Measurements from ENCODE around the gene COL4A1. TPM values are rescaled to one million over a fixed set of nuclear protein-coding genes. Genes with fewer than 3 reads are reported as not detected.

The COL4A1 gene
- polyA plus RNA-seq, 1 of the 3 experiments (the other 2 are of a cell fraction) = 30.3 TPM

- TF ChIP-seq REST (IDR thresholded peaks at IDR 0.05; ENCODE audit: low read depth, low read length) (no peak), YY1 (IDR thresholded peaks at IDR 0.05; ENCODE audit: low read depth) (no peak), TAF1 (IDR thresholded peaks at IDR 0.05; ENCODE audit: borderline replicate concordance, low read depth, low read length) (no peak)
Measured at GRCh38 chr13:110261166-110262081, 45.5 kb downstream of the COL4A1 start (continued).

- ChIA-PET CTCF (interaction anchor here (0.8 to 1.8 kb wide), 4 partner anchors 11 to 151 kb away, joined by 3 to 6 read pairs (median 3); no protein-coding TSS in a partner anchor), POLR2A (no interaction called here)
- Histone ChIP-seq H3K27me3 (ENCODE audit: insufficient read depth) (no peaks in the 10 kb centered on the region), H3K4me3 (ENCODE audit: low read depth in 2 of 2, low read length in 1 of 2) (no peak overlapping the region), H3K4me1 (ENCODE audit: control insufficient read depth in 1 of 2, insufficient read depth in 2 of 2, low read depth in 1 of 2, low read length in 1 of 2) (peaks cover 13 to 44% of the 10 kb centered on the region in 2 experiments; a peak in 3 of 4 replicates), H3K27ac (ENCODE audit: low read depth in 2 of 2, low read length in 1 of 2) (peak overlapping the region; percentile 36 to 52), H3K36me3 (replicated peaks in 1 of 2; ENCODE audit: control insufficient read depth in 1 of 2, insufficient read depth in 2 of 2, low read length in 1 of 2) (no peaks in the 10 kb centered on the region), H3K9me3 (no peaks in the 10 kb centered on the region), H3K4me2 (peak overlapping the region; percentile 60; the same call in 1 of the 2 replicates), H3K79me2 (ENCODE audit: insufficient read depth) (peaks cover 76% of the 10 kb centered on the region), H4K20me1 (ENCODE audit: insufficient read depth) (no peaks in the 10 kb centered on the region), H3K9me2 (no peaks in the 10 kb centered on the region), H3F3A (replicated peaks; ENCODE audit: insufficient read depth) (peaks cover 24% of the 10 kb centered on the region), H2AFZ (ENCODE audit: low read depth) (0 out of 2 replicates have a peak overlapping the region, but pooled peaks have one; percentile 25), H3K9ac (no peak overlapping the region)
- 57% methylated on average over 6 of the region's 6 CpGs for WGBS (ENCODE audit: low lambda C conversion rate)
- TF ChIP-seq MXI1 (IDR thresholded peaks at IDR 0.05; ENCODE audit: low read depth, low read length) = no peak
- TF ChIP-seq MEF2A (IDR thresholded peaks at IDR 0.05; ENCODE audit: borderline replicate concordance, low read depth) = no peak
- no peak for TF ChIP-seq GATA2 (CRISPR knock-in tag; IDR thresholded peaks at IDR 0.05)
- no peak for TF ChIP-seq CHD2 (IDR thresholded peaks at IDR 0.05; ENCODE audit: low read length, partially characterized antibody)
- no peak for TF ChIP-seq RAD21 (IDR thresholded peaks at IDR 0.05; ENCODE audit: low read length)
- TF ChIP-seq EZH2phosphoT487 (IDR thresholded peaks at IDR 0.05; ENCODE audit: borderline replicate concordance, low read depth) = no peak
- TF ChIP-seq TAF1 (IDR thresholded peaks at IDR 0.05; ENCODE audit: borderline replicate concordance, low read depth, low read length) = no peak
- TF ChIP-seq POLR2AphosphoS5 (IDR thresholded peaks at IDR 0.05; ENCODE audit: low read depth, low read length) = no peak
- no peak for TF ChIP-seq ELF1 (IDR thresholded peaks at IDR 0.05)
- no peak for TF ChIP-seq RFX5 (IDR thresholded peaks at IDR 0.05; ENCODE audit: low read length)
- TF ChIP-seq NFIC (IDR thresholded peaks at IDR 0.05; ENCODE audit: borderline replicate concordance) = no peak
- DNase-seq = no peak
Measured at GRCh38 chr13:110259651-110260050, 47.3 kb downstream of the COL4A1 start.
